HepG2 (cell line): ENCODE results near the gene DCDC1. TPM values are rescaled to one million over a fixed set of nuclear protein-coding genes. Genes with fewer than 3 reads are reported as not detected.

Experiments used
- ATF7 ChIP-seq, 2 experiments: fragments of 450-650 bp in 1 of 2; sonication (generic) in 1 of 2; formaldehyde crosslinking in 1 of 2; IDR thresholded peaks; 2 replicates each; pipeline versions ENCODE4 v1.4.0 to v1.6.1; 2016 to 2020; ENCODE audit warnings: antibody characterized with exemption in 1 of 2, mild to moderate bottlenecking in 1 of 2, missing genetic modification reagents in 1 of 2
- GATAD1 ChIP-seq: IDR thresholded peaks from 2 replicates; pipeline ENCODE4 v1.6.1; 2016; ENCODE audit warnings: missing genetic modification reagents, missing compliant biosample characterization
- HOMEZ ChIP-seq: IDR thresholded peaks from 2 replicates; pipeline ENCODE4 v1.6.1; 2016; ENCODE audit warnings: low read depth
- NPAS2 ChIP-seq: sonication (generic); formaldehyde crosslinking; IDR thresholded peaks from 2 replicates; pipeline ENCODE4 v1.8.0; 2022; ENCODE audit warnings: mild to moderate bottlenecking, missing genetic modification reagents, borderline replicate concordance
- RBFOX2 ChIP-seq: fragments of 200-400 bp; formaldehyde crosslinking; IDR thresholded peaks from 2 replicates; pipeline ENCODE4 v1.6.1; 2017; ENCODE audit warnings: low read depth, mild to moderate bottlenecking, low read length
- STAG1 ChIP-seq: sonication (generic); formaldehyde crosslinking; IDR thresholded peaks from 2 replicates; pipeline ENCODE4 v1.4.0; 2020; ENCODE audit warnings: missing genetic modification reagents
- ZFP37 ChIP-seq: sonication (generic); formaldehyde crosslinking; IDR thresholded peaks from 2 replicates; pipeline ENCODE4 v1.4.0; 2020; ENCODE audit warnings: missing genetic modification reagents, borderline replicate concordance
- ZHX1 ChIP-seq: sonication (generic); formaldehyde crosslinking; IDR thresholded peaks from 2 replicates; pipeline ENCODE4 v1.8.1; 2022; ENCODE audit warnings: low read depth, mild to moderate bottlenecking, missing genetic modification reagents
- ZNF124 ChIP-seq: sonication (generic); formaldehyde crosslinking; IDR thresholded peaks from 2 replicates; pipeline ENCODE4 v1.4.0; 2020; ENCODE audit warnings: missing genetic modification reagents
- ZNF337 ChIP-seq: sonication (generic); formaldehyde crosslinking; IDR thresholded peaks from 2 replicates; pipeline ENCODE4 v1.5.1; 2020; ENCODE audit warnings: missing genetic modification reagents, low read depth, mild to moderate bottlenecking, borderline replicate concordance
- ZNF766 ChIP-seq: sonication (generic); formaldehyde crosslinking; IDR thresholded peaks from 2 replicates; pipeline ENCODE4 v1.5.0; 2020; ENCODE audit warnings: missing genetic modification reagents, borderline replicate concordance
- polyA plus RNA-seq, 8 experiments: library from polyadenylated mRNA; depleted of rRNA in 3 of 8; stranded (reverse) in 7 of 8; unstranded in 1 of 8; fragments of >200 nt; fragmentation: Illumina TruSeq in 4 of 8; extraction: Trizol in 4 of 8; gene quantifications; 2 replicates each; pipeline versions ENCODE4 v1.2.1 to v1.2.3, GENCODE V29; 2011 to 2016; ENCODE audit warnings: low read depth in 4 of 8, missing spikeins in 1 of 8, mixed read lengths in 1 of 8; ENCODE audit not compliant: insufficient read depth in 1 of 8
- total RNA-seq, 5 experiments: library from RNA; depleted of rRNA; stranded (reverse); fragments of >200 nt; fragmentation: Illumina TruSeq; extraction: Trizol; gene quantifications; 2 replicates each; pipeline ENCODE4 v1.2.3, GENCODE V29; 2016; ENCODE audit warnings: low read depth in 1 of 5
- TF ChIP-seq, protein P1 (sequence below): sonication (generic); formaldehyde crosslinking; IDR thresholded peaks from 2 replicates; pipeline ENCODE4 v1.4.0; 2020; ENCODE audit warnings: missing genetic modification reagents
- TF ChIP-seq, protein P2 (sequence below): sonication (generic); formaldehyde crosslinking; IDR thresholded peaks from one replicate; pipeline ENCODE4 v1.5.1; 2020; ENCODE audit warnings: mild to moderate bottlenecking, missing genetic modification reagents; ENCODE audit errors: not compliant biosample characterization

The DCDC1 gene
- total and polyA plus RNA-seq, 2 of the 13 experiments (the other 11 are each of a cell fraction or from before 2014, with no cell fraction given) = 0.12 to 0.27 TPM

DNA sequence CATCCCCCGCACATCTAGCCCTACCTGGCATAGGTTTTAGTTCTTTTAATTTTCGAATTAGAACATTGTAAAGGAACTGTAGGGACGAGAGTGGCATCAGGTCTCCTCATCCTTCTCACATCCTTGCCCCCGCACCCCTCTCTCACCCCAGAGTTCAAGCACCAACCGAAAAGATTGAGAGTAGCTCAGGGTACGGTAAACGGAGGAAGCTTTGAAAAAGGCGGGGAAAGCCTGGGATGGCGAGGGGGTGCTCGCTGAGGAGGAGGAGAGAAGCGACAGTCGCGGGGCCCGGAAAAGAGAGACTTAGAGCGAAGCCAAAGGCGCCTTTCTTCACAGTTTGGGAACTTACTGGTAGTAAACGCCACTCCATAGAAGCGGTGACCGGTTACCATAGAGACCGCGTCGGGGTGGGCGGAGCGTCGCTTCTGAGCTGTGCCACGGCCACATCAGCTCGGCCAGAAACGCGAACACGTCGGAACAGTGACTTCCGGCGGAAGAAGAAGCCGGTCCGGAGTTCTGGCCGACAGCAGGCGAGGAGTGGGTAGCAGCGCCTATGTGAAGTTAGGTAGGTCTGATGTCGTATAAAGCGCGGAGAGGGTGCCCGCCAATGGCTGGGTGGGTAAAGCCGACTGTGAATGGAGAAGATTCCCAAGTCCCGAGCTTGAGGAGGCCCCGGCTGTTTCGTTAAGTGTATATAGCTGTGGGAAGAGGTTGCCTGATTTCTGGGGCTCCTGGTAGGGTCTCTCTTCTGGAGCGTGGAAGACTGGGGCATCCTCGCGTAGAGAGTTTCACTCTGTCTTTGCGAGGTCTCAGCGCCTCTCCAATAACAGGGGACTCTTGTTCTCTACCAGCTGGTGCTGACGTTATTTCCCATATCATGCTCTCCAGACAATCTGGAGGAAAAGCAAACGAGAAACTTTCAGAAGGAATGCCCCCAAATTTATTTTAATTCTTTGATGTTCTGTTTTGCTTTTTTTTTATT is at the start of gene DCDC1, which contains the start of gene DNAJC24 (continued):
- TF ChIP-seq HOMEZ (peak; percentile 32; the same call in 1 of the 2 replicates), RBFOX2 (peak; percentile 63), ATF7 (IDR thresholded peaks at IDR 0.05) (no peak), ATF7 (CRISPR knock-in tag; IDR thresholded peaks at IDR 0.05) (no peak), ZNF124 (CRISPR knock-in tag) (peak; percentile 59; the same call in 1 of the 2 replicates), STAG1 (CRISPR knock-in tag) (no peak), ZNF766 (CRISPR knock-in tag) (0 out of 2 replicates have a peak, but pooled peaks have one; percentile 46), ZNF337 (CRISPR knock-in tag) (no peak), ZFP37 (CRISPR knock-in tag) (no peak), NPAS2 (CRISPR knock-in tag) (no peak), ZHX1 (CRISPR knock-in tag) (no peak), GATAD1 (peak; percentile 93)
- TF ChIP-seq, protein P1, sequence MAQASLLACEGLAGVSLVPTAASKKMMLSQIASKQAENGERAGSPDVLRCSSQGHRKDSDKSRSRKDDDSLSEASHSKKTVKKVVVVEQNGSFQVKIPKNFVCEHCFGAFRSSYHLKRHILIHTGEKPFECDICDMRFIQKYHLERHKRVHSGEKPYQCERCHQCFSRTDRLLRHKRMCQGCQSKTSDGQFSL = no peak
- TF ChIP-seq, protein P2, sequence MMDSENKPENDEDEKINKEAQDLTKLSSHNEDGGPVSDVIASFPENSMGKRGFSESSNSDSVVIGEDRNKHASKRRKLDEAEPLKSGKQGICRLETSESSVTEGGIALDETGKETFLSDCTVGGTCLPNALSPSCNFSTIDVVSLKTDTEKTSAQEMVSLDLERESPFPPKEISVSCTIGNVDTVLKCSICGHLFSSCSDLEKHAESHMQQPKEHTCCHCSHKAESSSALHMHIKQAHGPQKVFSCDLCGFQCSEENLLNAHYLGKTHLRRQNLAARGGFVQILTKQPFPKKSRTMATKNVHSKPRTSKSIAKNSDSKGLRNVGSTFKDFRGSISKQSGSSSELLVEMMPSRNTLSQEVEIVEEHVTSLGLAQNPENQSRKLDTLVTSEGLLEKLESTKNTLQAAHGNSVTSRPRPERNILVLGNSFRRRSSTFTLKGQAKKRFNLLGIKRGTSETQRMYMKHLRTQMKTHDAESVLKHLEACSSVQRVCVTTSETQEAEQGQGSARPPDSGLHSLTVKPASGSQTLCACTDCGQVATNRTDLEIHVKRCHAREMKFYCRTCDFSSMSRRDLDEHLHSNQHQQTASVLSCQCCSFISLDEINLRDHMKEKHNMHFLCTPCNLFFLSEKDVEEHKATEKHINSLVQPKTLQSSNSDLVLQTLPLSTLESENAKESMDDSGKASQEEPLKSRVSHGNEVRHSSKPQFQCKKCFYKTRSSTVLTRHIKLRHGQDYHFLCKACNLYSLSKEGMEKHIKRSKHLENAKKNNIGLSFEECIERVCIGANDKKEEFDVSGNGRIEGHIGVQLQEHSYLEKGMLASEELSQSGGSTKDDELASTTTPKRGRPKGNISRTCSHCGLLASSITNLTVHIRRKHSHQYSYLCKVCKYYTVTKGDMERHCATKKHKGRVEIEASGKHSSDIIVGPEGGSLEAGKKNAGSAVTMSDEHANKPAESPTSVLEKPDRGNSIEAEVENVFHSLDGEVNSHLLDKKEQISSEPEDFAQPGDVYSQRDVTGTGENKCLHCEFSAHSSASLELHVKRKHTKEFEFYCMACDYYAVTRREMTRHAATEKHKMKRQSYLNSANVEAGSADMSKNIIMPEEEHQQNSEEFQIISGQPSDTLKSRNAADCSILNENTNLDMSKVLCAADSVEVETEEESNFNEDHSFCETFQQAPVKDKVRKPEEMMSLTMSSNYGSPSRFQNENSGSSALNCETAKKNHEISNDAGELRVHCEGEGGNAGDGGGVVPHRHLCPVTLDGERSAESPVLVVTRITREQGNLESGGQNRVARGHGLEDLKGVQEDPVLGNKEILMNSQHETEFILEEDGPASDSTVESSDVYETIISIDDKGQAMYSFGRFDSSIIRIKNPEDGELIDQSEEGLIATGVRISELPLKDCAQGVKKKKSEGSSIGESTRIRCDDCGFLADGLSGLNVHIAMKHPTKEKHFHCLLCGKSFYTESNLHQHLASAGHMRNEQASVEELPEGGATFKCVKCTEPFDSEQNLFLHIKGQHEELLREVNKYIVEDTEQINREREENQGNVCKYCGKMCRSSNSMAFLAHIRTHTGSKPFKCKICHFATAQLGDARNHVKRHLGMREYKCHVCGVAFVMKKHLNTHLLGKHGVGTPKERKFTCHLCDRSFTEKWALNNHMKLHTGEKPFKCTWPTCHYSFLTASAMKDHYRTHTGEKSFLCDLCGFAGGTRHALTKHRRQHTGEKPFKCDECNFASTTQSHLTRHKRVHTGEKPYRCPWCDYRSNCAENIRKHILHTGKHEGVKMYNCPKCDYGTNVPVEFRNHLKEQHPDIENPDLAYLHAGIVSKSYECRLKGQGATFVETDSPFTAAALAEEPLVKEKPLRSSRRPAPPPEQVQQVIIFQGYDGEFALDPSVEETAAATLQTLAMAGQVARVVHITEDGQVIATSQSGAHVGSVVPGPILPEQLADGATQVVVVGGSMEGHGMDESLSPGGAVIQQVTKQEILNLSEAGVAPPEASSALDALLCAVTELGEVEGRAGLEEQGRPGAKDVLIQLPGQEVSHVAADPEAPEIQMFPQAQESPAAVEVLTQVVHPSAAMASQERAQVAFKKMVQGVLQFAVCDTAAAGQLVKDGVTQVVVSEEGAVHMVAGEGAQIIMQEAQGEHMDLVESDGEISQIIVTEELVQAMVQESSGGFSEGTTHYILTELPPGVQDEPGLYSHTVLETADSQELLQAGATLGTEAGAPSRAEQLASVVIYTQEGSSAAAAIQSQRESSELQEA (CRISPR knock-in tag) = no peak
